Tibial artery (tissue), 4 donors: ENCODE data around the gene NAGLU.
A peak's percentile ranks its signal among the peaks of the same experiment; 100 is the strongest.

ENCODE experiments used
- DNase-seq, 2 donors: peaks; one replicate each; pipeline ENCODE4 v3.0.0-alpha.2; 2019
- H3K27ac ChIP-seq, 2 donors: fragments of 200-600 bp; sonication (generic) in 1 of 2; 1 replicate in 1 of 2; 2 replicates in 1 of 2; pipeline ENCODE4 v1.5.1; 2018 to 2019; ENCODE audit warnings: mild to moderate bottlenecking in 1 of 2
- H3K27me3 ChIP-seq, 2 donors: fragments of 200-600 bp; sonication (generic) in 1 of 2; one replicate each; pipeline versions ENCODE4 v1.5.1 to v1.6.0; 2016 to 2019
- H3K36me3 ChIP-seq, 3 donors: fragments of 200-600 bp; sonication (generic) in 2 of 3; one replicate each; pipeline ENCODE4 v1.5.1; 2016 to 2019; ENCODE audit warnings: mild to moderate bottlenecking in 2 of 3
- H3K4me1 ChIP-seq, 4 donors: fragments of 200-600 bp; sonication (generic) in 2 of 4; 1 replicate in 3 of 4; 2 replicates in 1 of 4; pipeline ENCODE4 v1.5.1; 2016 to 2019
- H3K4me3 ChIP-seq, 2 donors: fragments of 200-600 bp; sonication (generic) in 1 of 2; 1 replicate in 1 of 2; 2 replicates in 1 of 2; pipeline ENCODE4 v1.5.1; 2018 to 2019; ENCODE audit warnings: mild to moderate bottlenecking in 2 of 2
- H3K9me3 ChIP-seq, 3 donors: fragments of 200-600 bp; sonication (generic) in 1 of 3; one replicate each; pipeline ENCODE4 v1.5.1; 2016 to 2019
- CTCF ChIP-seq, 2 experiments: fragments of 200-600 bp in 1 of 2; fragments of 450-650 bp in 1 of 2; IDR thresholded peaks; one replicate each; pipeline ENCODE4 v1.5.1; 2017 to 2019; ENCODE audit warnings: antibody characterized with exemption in 2 of 2, mild to moderate bottlenecking in 1 of 2, moderate library complexity in 1 of 2
- intact Hi-C: fragments of 100-400 bp; cut with DNase I; formaldehyde crosslinking; loops from one replicate; pipeline ENCODE4 v1.15.0; 2023; ENCODE audit warnings: low total_unique reads

The NAGLU gene

GRCh38 chr17:42526031-42526444 is 10.0 kb upstream of the NAGLU start:
- intact Hi-C loops = no loop called here
- TF ChIP-seq CTCF (IDR thresholded peaks at IDR 0.05) = no peak
- no peaks in the 10 kb centered on the region for H3K27me3 ChIP-seq
- H3K4me1 ChIP-seq = peaks cover 9 to 69% (median 50%) of the 10 kb centered on the region in 4 donors
- DNase-seq = peak in 1 of 2 donors; percentile 84
- H3K4me3 ChIP-seq = no peak overlapping the region
- no peaks in the 10 kb centered on the region for H3K9me3 ChIP-seq
- peak overlapping the region; percentile 92 for H3K27ac ChIP-seq
- peaks cover 0 to 9% (median 0%) of the 10 kb centered on the region in 3 donors for H3K36me3 ChIP-seq

- Histone ChIP-seq H3K27ac (no peak overlapping the region), H3K27me3 (no peaks in the 10 kb centered on the region), H3K9me3 (no peaks in the 10 kb centered on the region), H3K36me3 (no peaks in the 10 kb centered on the region), H3K4me1 (peaks cover 3 to 63% (median 39%) of the 10 kb centered on the region in 4 donors), H3K4me3 (no peak overlapping the region)
- no peak for TF ChIP-seq CTCF (IDR thresholded peaks at IDR 0.05)
- intact Hi-C loops = no loop called here
- no peak for DNase-seq
Observed at GRCh38 chr17:42527932-42528331, 8.1 kb upstream of the NAGLU start.

- intact Hi-C loops = no loop called here
- no peak for TF ChIP-seq CTCF (IDR thresholded peaks at IDR 0.05)
- no peaks in the 10 kb centered on the region for H3K36me3 ChIP-seq
- H3K4me3 ChIP-seq = no peak overlapping the region
- H3K27ac ChIP-seq = no peak overlapping the region
- no peaks in the 10 kb centered on the region for H3K9me3 ChIP-seq
- DNase-seq = no peak
- no peaks in the 10 kb centered on the region for H3K27me3 ChIP-seq
- H3K4me1 ChIP-seq = peaks cover 0 to 58% (median 30%) of the 10 kb centered on the region in 4 donors
Observed at GRCh38 chr17:42529061-42529460, 7.0 kb upstream of the NAGLU start.

GRCh38 chr17:42530952-42531454 is 5.0 kb upstream of the NAGLU start:
- no peak overlapping the region for H3K4me3 ChIP-seq
- intact Hi-C loops = no loop called here
- DNase-seq = no peak
- no peaks in the 10 kb centered on the region for H3K27me3 ChIP-seq
- peak overlapping the region; percentile 88 to 89 for H3K27ac ChIP-seq
- peaks cover 0 to 53% (median 29%) of the 10 kb centered on the region in 4 donors for H3K4me1 ChIP-seq
- TF ChIP-seq CTCF (IDR thresholded peaks at IDR 0.05) = no peak
- H3K9me3 ChIP-seq = no peaks in the 10 kb centered on the region
- no peaks in the 10 kb centered on the region for H3K36me3 ChIP-seq

GRCh38 chr17:42531455-42532354 is 4.3 kb upstream of the NAGLU start:
- TF ChIP-seq CTCF (IDR thresholded peaks at IDR 0.05) = peak; percentile 64 to 73
- H3K36me3 ChIP-seq = no peaks in the 10 kb centered on the region
- peak; percentile 61 to 81 for DNase-seq
- no peaks in the 10 kb centered on the region for H3K9me3 ChIP-seq
- H3K27me3 ChIP-seq = no peaks in the 10 kb centered on the region
- H3K27ac ChIP-seq = peak overlapping the region; percentile 88 to 89
- peaks cover 0 to 47% (median 27%) of the 10 kb centered on the region in 4 donors for H3K4me1 ChIP-seq
- peak overlapping the region; percentile 54 to 62 for H3K4me3 ChIP-seq
- intact Hi-C loops = no loop called here
